HEK293T (cell line): Measurements from ENCODE around the gene CAVIN1.

ENCODE experiments used
- CTCF ChIA-PET: fragments of 350-600 bp; formaldehyde crosslinking; extraction: SDS; loops from one replicate; lab custom pipeline; 2021; ENCODE audit warnings: antibody characterized with exemption, inconsistent platforms; lab: Yijun Ruan, JAX
- POLR2A ChIA-PET: fragments of 350-600 bp; formaldehyde crosslinking; extraction: SDS; loops from one replicate; lab custom pipeline; 2020; ENCODE audit warnings: antibody characterized with exemption, inconsistent platforms; lab: Yijun Ruan, JAX
- DNase-seq: peaks from one replicate; pipeline ENCODE4 v3.0.0; 2012; ENCODE audit warnings: mixed read lengths; ENCODE audit errors: extremely low spot score
- ARNT ChIP-seq: fragments of 450-650 bp; IDR thresholded peaks from 2 replicates; pipeline ENCODE4 v1.6.1; 2017; ENCODE audit warnings: mild to moderate bottlenecking
- BHLHE40 ChIP-seq: fragments of 450-650 bp; IDR thresholded peaks from 2 replicates; pipeline ENCODE4 v1.6.1; 2016; ENCODE audit warnings: mild to moderate bottlenecking, moderate library complexity, borderline replicate concordance
- CTBP1 ChIP-seq: fragments of 450-650 bp; IDR thresholded peaks from 2 replicates; pipeline ENCODE4 v1.6.1; 2016; ENCODE audit warnings: borderline replicate concordance
- ELF4 ChIP-seq: fragments of 450-650 bp; IDR thresholded peaks from 2 replicates; pipeline ENCODE4 v1.6.1; 2017; ENCODE audit warnings: antibody characterized with exemption
- FOXA1 ChIP-seq: fragments of 450-650 bp; IDR thresholded peaks from 2 replicates; pipeline ENCODE4 v1.6.1; 2016; ENCODE audit warnings: mild to moderate bottlenecking
- FOXK2 ChIP-seq: fragments of 450-650 bp; IDR thresholded peaks from 2 replicates; pipeline ENCODE4 v1.6.1; 2016; ENCODE audit warnings: mild to moderate bottlenecking
- FOXM1 ChIP-seq: fragments of 450-650 bp; IDR thresholded peaks from 2 replicates; pipeline ENCODE4 v1.6.1; 2017; ENCODE audit warnings: mild to moderate bottlenecking, borderline replicate concordance
- HDGF ChIP-seq: fragments of 450-650 bp; IDR thresholded peaks from 2 replicates; pipeline ENCODE4 v1.6.1; 2017; ENCODE audit warnings: antibody characterized with exemption, borderline replicate concordance
- L3MBTL2 ChIP-seq: fragments of 450-650 bp; conservative IDR thresholded peaks from 2 replicates; pipeline ENCODE4 v1.6.1; 2016; ENCODE audit warnings: mild to moderate bottlenecking
- LEF1 ChIP-seq: fragments of 450-650 bp; IDR thresholded peaks from 2 replicates; pipeline ENCODE4 v1.6.1; 2017; ENCODE audit warnings: mild to moderate bottlenecking, borderline replicate concordance
- NFRKB ChIP-seq: fragments of 450-650 bp; IDR thresholded peaks from 2 replicates; pipeline ENCODE4 v1.6.1; 2016; ENCODE audit warnings: mild to moderate bottlenecking, moderate library complexity
- PKNOX1 ChIP-seq: fragments of 450-650 bp; IDR thresholded peaks from 2 replicates; pipeline ENCODE4 v1.6.1; 2016
- SP1 ChIP-seq: fragments of 450-650 bp; IDR thresholded peaks from 2 replicates; pipeline ENCODE4 v1.6.1; 2017
- SUZ12 ChIP-seq: fragments of 450-650 bp; IDR thresholded peaks from 2 replicates; pipeline ENCODE4 v1.6.1; 2016; ENCODE audit warnings: mild to moderate bottlenecking
- TARDBP ChIP-seq: fragments of 450-650 bp; IDR thresholded peaks from 2 replicates; pipeline ENCODE4 v1.6.1; 2016
- ZNF384 ChIP-seq: fragments of 450-650 bp; IDR thresholded peaks from 2 replicates; pipeline ENCODE4 v1.6.1; 2016

Gene CAVIN1

DNA sequence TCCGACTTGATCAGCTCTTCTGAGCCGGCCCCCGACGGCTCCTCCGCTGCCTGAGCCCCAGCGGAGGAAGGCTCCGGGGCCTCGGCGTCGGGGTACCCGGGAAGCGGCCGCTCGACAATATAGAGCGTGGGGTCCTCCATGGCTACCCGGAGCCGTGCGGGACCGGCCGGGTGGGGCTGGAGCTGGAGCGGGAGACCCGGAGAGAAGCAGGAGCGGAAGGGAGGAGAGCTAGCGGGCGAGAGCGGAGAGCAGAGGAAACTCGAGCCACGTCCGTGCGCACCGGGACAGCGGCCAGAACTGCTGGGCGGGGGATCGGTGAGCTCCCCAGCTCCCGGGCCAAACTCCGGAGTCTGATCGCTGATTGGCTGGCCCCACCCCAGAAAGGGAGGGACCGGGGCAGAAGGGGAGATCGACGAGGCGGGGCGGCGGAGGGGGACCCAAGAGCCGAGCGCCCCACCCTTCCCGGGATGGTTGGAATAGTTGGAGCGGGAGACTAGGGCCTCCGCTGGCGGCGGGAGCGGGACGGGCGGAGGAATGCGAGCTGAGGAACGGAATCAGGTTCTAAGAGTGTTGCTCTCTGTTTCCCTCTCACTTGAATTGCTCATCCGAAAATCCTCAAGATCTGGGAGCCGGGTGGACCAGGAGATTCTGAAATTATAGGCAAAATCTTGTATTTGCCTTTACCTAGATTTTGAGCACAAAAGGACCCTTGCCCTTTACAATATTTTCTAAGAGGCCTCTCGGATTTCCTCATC is at the start of gene CAVIN1:
Gene CAVIN1, minus strand, starts transcription at position 299 of the 755 bp plus-strand sequence. Its CDS starts 159 bp downstream, at position 140.
- ChIA-PET POLR2A (interaction anchor here (0.6 to 2.1 kb wide), 18 partner anchors 8 to 405 kb away, joined by 3 to 14 read pairs (median 3); partner anchors contain the start of genes KAT2A, NAGLU and STAT3), CTCF (interaction anchor here (0.9 to 2.1 kb wide), 8 partner anchors 13 to 201 kb away, joined by 3 to 10 read pairs (median 4); no protein-coding TSS in a partner anchor)
- TF ChIP-seq FOXK2, result no peak
- no peak; the same call in 1 of the 2 replicates for TF ChIP-seq L3MBTL2
- no peak for TF ChIP-seq LEF1
- TF ChIP-seq CTBP1, result no peak
- no peak for TF ChIP-seq BHLHE40
- no peak for TF ChIP-seq ELF4
- TF ChIP-seq PKNOX1, result no peak
- TF ChIP-seq HDGF, result no peak
- no peak for TF ChIP-seq ZNF384
- TF ChIP-seq FOXA1, result no peak
- TF ChIP-seq FOXM1, result no peak
- TF ChIP-seq SUZ12, result no peak
- no peak for TF ChIP-seq ARNT
- TF ChIP-seq NFRKB, result no peak
- TF ChIP-seq TARDBP, result no peak
- no peak for TF ChIP-seq SP1
- peak; percentile 76 for DNase-seq

GRCh38 chr17:42467889-42468288 is 44.8 kb upstream of the CAVIN1 start:
- TF ChIP-seq PKNOX1 (no peak), ARNT (no peak), TARDBP (no peak), SUZ12 (no peak), L3MBTL2 (no peak)
- ChIA-PET POLR2A (no interaction called here), CTCF (no interaction called here)
- DNase-seq, result no peak

DNA sequence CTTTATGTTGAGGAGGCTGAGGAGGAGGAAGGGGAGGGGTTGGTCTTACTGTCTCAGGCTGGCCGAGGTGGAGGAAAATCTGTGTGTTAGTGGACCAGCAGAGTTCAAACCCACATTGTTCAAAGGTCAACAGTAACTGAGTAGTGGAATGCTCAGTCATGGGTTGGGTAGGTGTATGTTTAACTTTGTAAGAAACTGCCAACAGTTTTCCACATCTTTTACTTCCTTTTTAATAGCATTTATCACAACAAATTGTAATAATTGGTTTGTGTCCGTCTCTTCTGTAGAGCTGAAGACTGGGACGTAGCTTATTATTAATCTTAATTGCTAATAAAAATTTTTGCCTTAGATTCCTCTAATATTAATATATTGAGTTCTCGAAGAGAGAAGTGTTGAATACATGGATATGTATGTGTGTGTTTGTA is 40.9 kb upstream of the CAVIN1 start:
- no peak for DNase-seq
- ChIA-PET CTCF (interaction anchor here (0.6 to 1.2 kb wide), 2 partner anchors 63 to 211 kb away, joined by 3 to 4 read pairs; no protein-coding TSS in a partner anchor), POLR2A (no interaction called here)
- TF ChIP-seq BHLHE40 (no peak), ZNF384 (no peak), SUZ12 (no peak), FOXM1 (no peak), PKNOX1 (no peak), SP1 (no peak), HDGF (no peak), L3MBTL2 (no peak), FOXA1 (no peak), CTBP1 (no peak), TARDBP (no peak), LEF1 (no peak), ELF4 (no peak), FOXK2 (no peak), ARNT (no peak), NFRKB (no peak)

GRCh38 chr17:42460371-42460770 is 37.3 kb upstream of the CAVIN1 start:
- POLR2A ChIA-PET, result interaction anchor here (0.6 to 0.9 kb wide), 2 partner anchors 9 to 25 kb away, joined by 3 read pairs; no protein-coding TSS in a partner anchor
- TF ChIP-seq FOXK2 (no peak), ZNF384 (no peak), LEF1 (no peak), FOXM1 (no peak), L3MBTL2 (no peak), NFRKB (no peak), HDGF (no peak), FOXA1 (no peak), ARNT (no peak), PKNOX1 (no peak), ELF4 (no peak)
- DNase-seq, result no peak
- CTCF ChIA-PET, result interaction anchor here (0.7 to 1.3 kb wide), 2 partner anchors 9 to 35 kb away, joined by 5 to 6 read pairs; no protein-coding TSS in a partner anchor

DNA sequence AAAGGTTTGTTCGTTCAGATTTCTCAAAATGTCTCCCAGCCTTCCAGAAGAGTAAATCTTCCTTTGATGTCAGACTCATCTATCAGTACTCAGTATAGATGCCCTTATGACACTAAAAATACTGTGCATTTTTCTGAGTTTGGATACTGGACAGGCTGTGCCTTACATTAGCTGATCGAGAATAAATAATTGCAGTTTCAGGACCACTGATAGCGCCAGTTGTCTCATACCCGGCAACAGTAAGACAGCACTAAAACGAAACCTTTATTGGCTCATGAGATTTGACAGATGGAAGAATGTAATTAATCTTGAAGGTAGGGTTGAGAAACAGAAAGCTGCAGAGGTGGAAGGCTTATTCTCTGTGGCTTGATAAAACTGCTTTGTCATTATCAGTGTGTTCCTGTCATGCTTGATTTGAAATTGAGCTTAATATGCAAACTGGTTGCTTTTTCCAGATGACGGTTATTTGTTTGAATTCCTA is 36.8 kb upstream of the CAVIN1 start:
- TF ChIP-seq FOXK2 (no peak), FOXA1 (no peak), PKNOX1 (peak; percentile 63), TARDBP (no peak), SUZ12 (no peak), LEF1 (peak; percentile 67; the same call in 1 of the 2 replicates)
- POLR2A ChIA-PET, result interaction anchor here (0.9 kb wide), 1 partner anchor 9 kb away, joined by 3 read pairs; no protein-coding TSS in a partner anchor
- CTCF ChIA-PET, result interaction anchor here (0.6 to 1.3 kb wide), 3 partner anchors 9 to 36 kb away, joined by 4 to 6 read pairs (median 5); no protein-coding TSS in a partner anchor
- DNase-seq, result peak; percentile 17
